Naive thymus-derived CD8-positive, alpha-beta T cell (primary cell): ENCODE data around the gene FTSJ3. TPM values are rescaled to one million over a fixed set of nuclear protein-coding genes. Genes with fewer than 3 reads are reported as not detected.

Source experiments
- ATAC-seq, 2 donors: fragments of 150-1000 bp; cut with Tn5 transposase in 1 of 2; sonication (Bioruptor Pico), chemical (Tn5 transposase) in 1 of 2; 1 replicate in 1 of 2; 2 replicates in 1 of 2; pipeline ENCODE4 v1.10.0; 2021; ENCODE audit warnings: mild to moderate bottlenecking in 2 of 2, moderate library complexity in 2 of 2
- POLR2A ChIA-PET: fragments of 350-600 bp; sonication (Branson Sonifier 250); formaldehyde crosslinking; loops from one replicate; lab custom pipeline; 2021; ENCODE audit warnings: antibody characterized with exemption; lab: Charles Lee
- DNase-seq, 10 donors: peaks; one replicate each; pipeline versions ENCODE4 v3.0.0 to v3.0.0-alpha.2; 2020 to 2022
- H3K27ac Mint-ChIP-seq, 10 donors: one replicate each; pipeline ENCODE4 v1.8.0; 2020 to 2022; ENCODE audit warnings: mild to moderate bottlenecking in 10 of 10, mixed read lengths in 10 of 10, moderate library complexity in 4 of 10, inconsistent platforms in 1 of 10
- H3K27me3 Mint-ChIP-seq, 5 donors: one replicate each; pipeline ENCODE4 v1.8.0; 2021 to 2022; ENCODE audit warnings: mixed read lengths in 5 of 5
- H3K36me3 Mint-ChIP-seq, 3 donors: one replicate each; pipeline ENCODE4 v1.8.0; 2020 to 2022; ENCODE audit warnings: mixed read lengths in 3 of 3, mild to moderate bottlenecking in 2 of 3, inconsistent platforms in 1 of 3
- H3K4me1 Mint-ChIP-seq, 4 donors: one replicate each; pipeline ENCODE4 v1.8.0; 2021 to 2022; ENCODE audit warnings: mixed read lengths in 4 of 4
- H3K4me3 Mint-ChIP-seq, 10 donors: one replicate each; pipeline ENCODE4 v1.8.0; 2020 to 2022; ENCODE audit warnings: mild to moderate bottlenecking in 10 of 10, mixed read lengths in 10 of 10, moderate library complexity in 6 of 10, inconsistent platforms in 1 of 10
- H3K9me3 Mint-ChIP-seq, 9 donors: one replicate each; pipeline ENCODE4 v1.8.0; 2020 to 2022; ENCODE audit warnings: mixed read lengths in 9 of 9, mild to moderate bottlenecking in 3 of 9, inconsistent platforms in 1 of 9, moderate library complexity in 1 of 9
- polyA plus RNA-seq, 3 donors: library from polyadenylated mRNA; unstranded; fragments of 300-500 nt; fragmentation: Illumina TruSeq; gene quantifications; one replicate each; pipeline ENCODE4 v1.2.3, GENCODE V29; 2021
- total RNA-seq, 8 experiments: library from RNA in 2 of 8; stranded (reverse) in 2 of 8; gene quantifications; one replicate each; pipeline ENCODE4 v1.2.3 and lab custom pipeline; 2021 to 2026

The FTSJ3 gene
- total and polyA plus RNA-seq, 5 experiments from 2014 or later = 16.8 to 75.7 (median 43.1) TPM

- POLR2A ChIA-PET = interaction anchor here (0.5 to 15.6 kb wide), 10 partner anchors 11 to 460 kb away, joined by 3 to 205 read pairs (median 5); partner anchors contain the start of genes CCDC47, DDX42, FTSJ3 and LIMD2
- Mint-ChIP-seq H3K27ac (peak overlapping the region; percentile 88 to 96 (median 94)), H3K27me3 (no peaks in the 10 kb centered on the region), H3K36me3 (peaks cover 0 to 12% (median 0%) of the 10 kb centered on the region in 3 donors), H3K9me3 (no peaks in the 10 kb centered on the region), H3K4me1 (peaks cover 25 to 59% (median 56%) of the 10 kb centered on the region in 4 donors), H3K4me3 (peak overlapping the region; percentile 90 to 98 (median 94))
- DNase-seq = no peak
- no peak for ATAC-seq
Observed at GRCh38 chr17:63841350-63842172, 14.1 kb upstream of the FTSJ3 start.

DNA sequence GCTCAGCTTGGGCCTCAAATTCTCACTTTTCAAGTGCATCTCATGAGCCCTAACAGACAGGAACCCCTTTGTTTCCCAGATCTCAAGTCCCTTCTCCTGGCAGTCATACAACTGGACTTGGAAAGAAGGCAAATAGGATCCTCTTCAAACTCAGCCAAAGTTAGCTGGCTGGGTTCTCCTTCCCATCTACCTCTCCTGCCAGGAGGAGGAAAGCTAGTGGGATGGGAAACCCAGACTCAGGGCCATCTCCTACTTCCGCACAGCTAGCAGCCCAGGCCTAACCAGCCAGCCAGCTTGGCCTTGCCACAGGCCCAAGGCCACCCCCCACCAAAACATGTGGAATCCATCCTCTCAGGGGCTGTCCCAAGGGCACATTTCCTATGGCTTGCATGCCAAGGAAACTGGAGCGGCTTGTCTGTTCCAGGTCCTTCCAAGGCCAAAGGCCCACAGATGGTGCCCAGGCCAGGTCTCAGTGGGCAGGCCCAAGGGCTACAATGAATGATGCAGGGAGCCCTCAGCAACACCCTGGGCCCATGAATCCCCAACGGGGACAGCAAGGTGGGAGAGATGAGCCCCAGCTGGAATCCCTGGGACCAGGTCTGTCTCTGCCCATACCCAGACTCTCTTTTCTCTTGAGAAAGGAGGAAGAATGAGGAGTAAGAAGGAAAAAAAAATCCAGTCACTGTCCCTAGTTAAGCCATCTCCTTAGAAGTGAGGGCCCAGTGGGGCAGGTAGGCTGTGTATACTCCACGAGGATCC is 13.3 kb upstream of the FTSJ3 start:
- Mint-ChIP-seq H3K4me1 (peaks cover 24 to 60% (median 57%) of the 10 kb centered on the region in 4 donors), H3K27ac (peak overlapping the region; percentile 88 to 96 (median 94)), H3K4me3 (peak overlapping the region; percentile 90 to 98 (median 94)), H3K9me3 (no peaks in the 10 kb centered on the region), H3K36me3 (peaks cover 0 to 18% (median 0%) of the 10 kb centered on the region in 3 donors), H3K27me3 (no peaks in the 10 kb centered on the region)
- ATAC-seq (no peak), DNase-seq (no peak)
- POLR2A ChIA-PET = interaction anchor here (0.5 to 15.6 kb wide), 8 partner anchors 11 to 460 kb away, joined by 3 to 205 read pairs (median 5); partner anchors contain the start of genes CCDC47, DDX42, ERN1 and FTSJ3

DNA sequence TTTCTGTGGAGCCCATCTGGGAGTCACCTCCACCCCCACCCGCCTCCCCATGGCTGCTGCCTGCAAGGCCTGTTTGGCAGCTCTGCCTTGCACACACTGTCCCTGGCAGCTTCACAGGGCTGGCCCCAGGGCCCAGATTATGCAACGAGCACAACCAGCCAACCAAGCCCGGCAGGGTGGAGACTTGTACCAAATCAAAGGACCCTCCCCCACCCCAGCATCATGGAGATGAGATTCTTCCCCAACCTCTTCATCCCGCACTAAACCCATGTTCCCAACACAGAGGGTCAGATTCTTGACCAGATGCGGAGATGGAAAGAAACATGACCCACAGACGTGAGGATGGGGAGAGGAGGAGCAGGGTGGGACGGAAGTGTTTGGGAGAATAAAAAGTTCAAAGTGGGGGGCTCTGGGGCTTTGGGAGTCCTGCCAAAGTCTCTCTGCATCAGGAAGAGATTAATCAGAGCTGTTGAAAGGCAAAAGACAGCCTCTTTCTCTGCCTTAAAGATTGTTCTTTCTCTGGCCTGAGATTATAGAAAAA is 11.2 kb upstream of the FTSJ3 start:
- ATAC-seq (no peak), DNase-seq (no peak)
- Mint-ChIP-seq H3K9me3 (no peaks in the 10 kb centered on the region), H3K4me1 (peaks cover 26 to 71% (median 65%) of the 10 kb centered on the region in 4 donors), H3K36me3 (peaks cover 0 to 37% (median 3%) of the 10 kb centered on the region in 3 donors), H3K4me3 (peak overlapping the region; percentile 39 to 95 (median 66)), H3K27ac (peak overlapping the region; percentile 45 to 91 (median 83)), H3K27me3 (no peaks in the 10 kb centered on the region)
- POLR2A ChIA-PET = interaction anchor here (0.7 to 15.6 kb wide), 6 partner anchors 8 to 230 kb away, joined by 4 to 205 read pairs (median 16); partner anchors contain the start of genes CCDC47, DDX42, FTSJ3 and LIMD2

DNA sequence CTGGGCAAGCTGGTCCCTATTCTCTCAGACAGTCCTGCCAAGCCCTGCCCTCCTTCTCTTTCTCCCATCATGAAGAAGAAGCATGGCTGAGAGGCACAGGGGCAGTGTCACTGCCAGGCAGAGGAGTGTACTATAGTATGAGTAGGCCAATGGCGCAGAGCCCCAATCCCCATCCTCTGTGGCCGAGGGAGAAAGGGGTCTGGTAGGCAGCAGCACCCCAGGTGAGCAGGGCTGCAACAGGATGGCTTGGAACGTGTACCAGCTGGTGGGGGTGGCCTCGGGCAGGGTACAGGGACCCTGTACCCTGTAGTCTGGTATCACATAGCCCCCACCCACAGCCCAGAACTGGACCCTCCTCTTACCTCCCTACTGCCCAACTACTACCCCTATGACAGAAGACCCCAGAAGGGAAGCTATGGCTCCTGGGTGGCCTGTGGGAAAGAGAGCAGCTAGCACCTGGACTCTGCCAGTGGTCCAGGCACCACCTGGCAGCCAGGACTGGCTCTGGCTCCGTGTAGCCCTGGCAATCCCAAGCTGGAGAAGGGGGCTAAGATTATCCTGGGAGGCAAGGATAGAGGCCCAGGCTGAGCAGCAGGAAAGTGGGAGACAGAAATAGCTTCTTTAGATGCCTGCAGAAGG is 10.6 kb upstream of the FTSJ3 start:
- H3K4me3 Mint-ChIP-seq = peak overlapping the region in 7 of 10 donors; percentile 14 to 66 (median 34)
- H3K27me3 Mint-ChIP-seq = no peaks in the 10 kb centered on the region
- H3K27ac Mint-ChIP-seq = peak overlapping the region in 7 of 10 donors; percentile 25 to 80 (median 59)
- POLR2A ChIA-PET = interaction anchor here (2.1 to 15.6 kb wide), 4 partner anchors 8 to 139 kb away, joined by 10 to 205 read pairs (median 100); partner anchors contain the start of genes CCDC47, DDX42, FTSJ3 and LIMD2
- no peaks in the 10 kb centered on the region for H3K9me3 Mint-ChIP-seq
- H3K4me1 Mint-ChIP-seq = peaks cover 24 to 70% (median 62%) of the 10 kb centered on the region in 4 donors
- DNase-seq = no peak
- ATAC-seq = no peak
- H3K36me3 Mint-ChIP-seq = peaks cover 0 to 43% (median 3%) of the 10 kb centered on the region in 3 donors

- no peaks in the 10 kb centered on the region for H3K9me3 Mint-ChIP-seq
- no peak for DNase-seq
- peaks cover 0 to 49% (median 5%) of the 10 kb centered on the region in 3 donors for H3K36me3 Mint-ChIP-seq
- peak overlapping the region in 1 of 10 donors; percentile 56 for H3K4me3 Mint-ChIP-seq
- peaks cover 24 to 71% (median 64%) of the 10 kb centered on the region in 4 donors for H3K4me1 Mint-ChIP-seq
- peak overlapping the region in 5 of 10 donors; percentile 10 to 80 (median 59) for H3K27ac Mint-ChIP-seq
- no peak for ATAC-seq
- POLR2A ChIA-PET = interaction anchor here (2.1 to 15.6 kb wide), 3 partner anchors 7 to 139 kb away, joined by 10 to 205 read pairs (median 177); partner anchors contain the start of genes FTSJ3, LIMD2 and PSMC5
- H3K27me3 Mint-ChIP-seq = no peaks in the 10 kb centered on the region
Observed at GRCh38 chr17:63837480-63837879, 10.0 kb upstream of the FTSJ3 start.

- POLR2A ChIA-PET = interaction anchor here (11.4 to 15.6 kb wide), 2 partner anchors 7 to 138 kb away, joined by 177 to 205 read pairs; partner anchors contain the start of genes FTSJ3, LIMD2 and PSMC5
- ATAC-seq (no peak), DNase-seq (no peak)
- Mint-ChIP-seq H3K27me3 (no peaks in the 10 kb centered on the region), H3K27ac (peak overlapping the region in 6 of 10 donors; percentile 11 to 76 (median 52)), H3K9me3 (no peaks in the 10 kb centered on the region), H3K4me3 (no peak overlapping the region), H3K4me1 (peaks cover 27 to 75% (median 70%) of the 10 kb centered on the region in 4 donors), H3K36me3 (peaks cover 0 to 55% (median 11%) of the 10 kb centered on the region in 3 donors)
Observed at GRCh38 chr17:63836811-63837210, 9.3 kb upstream of the FTSJ3 start.

- no peaks in the 10 kb centered on the region for H3K9me3 Mint-ChIP-seq
- peaks cover 0 to 69% (median 18%) of the 10 kb centered on the region in 3 donors for H3K36me3 Mint-ChIP-seq
- DNase-seq (no peak), ATAC-seq (no peak)
- H3K4me3 Mint-ChIP-seq = peak overlapping the region in 1 of 10 donors; percentile 36
- H3K4me1 Mint-ChIP-seq = peaks cover 27 to 77% (median 71%) of the 10 kb centered on the region in 4 donors
- peak overlapping the region in 8 of 10 donors; percentile 46 to 90 (median 74) for H3K27ac Mint-ChIP-seq
- POLR2A ChIA-PET = interaction anchor here (1.3 to 15.6 kb wide), 6 partner anchors 5 to 136 kb away, joined by 3 to 205 read pairs (median 94); partner anchors contain the start of genes CCDC47, DDX42, FTSJ3 and LIMD2
- no peaks in the 10 kb centered on the region for H3K27me3 Mint-ChIP-seq
Observed at GRCh38 chr17:63835167-63835720, 7.8 kb upstream of the FTSJ3 start.

- peaks cover 31 to 78% (median 73%) of the 10 kb centered on the region in 4 donors for H3K4me1 Mint-ChIP-seq
- H3K9me3 Mint-ChIP-seq = no peaks in the 10 kb centered on the region
Observed at GRCh38 chr17:63834431-63835166, 7.1 kb upstream of the FTSJ3 start.

GRCh38 chr17:63833741-63834373 is 6.4 kb upstream of the FTSJ3 start:
- no peak for DNase-seq
- H3K27me3 Mint-ChIP-seq = no peaks in the 10 kb centered on the region
- peaks cover 31 to 78% (median 73%) of the 10 kb centered on the region in 4 donors for H3K4me1 Mint-ChIP-seq
- no peak for ATAC-seq
- peaks cover 0 to 82% (median 25%) of the 10 kb centered on the region in 3 donors for H3K36me3 Mint-ChIP-seq
- no peaks in the 10 kb centered on the region for H3K9me3 Mint-ChIP-seq
- POLR2A ChIA-PET = interaction anchor here (0.6 to 15.6 kb wide), 11 partner anchors 4 to 136 kb away, joined by 3 to 205 read pairs (median 6); partner anchors contain the start of genes CCDC47, DDX42, FTSJ3 and LIMD2
- H3K27ac Mint-ChIP-seq = peak overlapping the region in 7 of 10 donors; percentile 19 to 89 (median 71)
- peak overlapping the region in 1 of 10 donors; percentile 20 for H3K4me3 Mint-ChIP-seq

More at GRCh38 chr17:63834431-63835166, 7.1 kb upstream of the FTSJ3 start:
- Mint-ChIP-seq H3K27me3 (no peaks in the 10 kb centered on the region), H3K27ac (peak overlapping the region; percentile 48 to 93 (median 84)), H3K4me3 (peak overlapping the region in 2 of 10 donors; percentile 15 to 51), H3K36me3 (peaks cover 0 to 75% (median 22%) of the 10 kb centered on the region in 3 donors)
- DNase-seq (peak; percentile 35 to 79 (median 62)), ATAC-seq (peak; percentile 83 to 91)
- POLR2A ChIA-PET = interaction anchor here (0.8 to 15.6 kb wide), 8 partner anchors 4 to 136 kb away, joined by 3 to 205 read pairs (median 8); partner anchors contain the start of genes CCDC47, DDX42, FTSJ3 and LIMD2
